Type B pancreatic cell (in vitro differentiated cells): ENCODE measurements around the gene SEMA7A. TPM values are rescaled to one million over a fixed set of nuclear protein-coding genes. Genes with fewer than 3 reads are reported as not detected.

Source experiments
- DNase-seq: peaks from one replicate; pipeline ENCODE4 v3.0.0; 2021; ENCODE audit warnings: mixed read lengths; ENCODE audit not compliant: unreplicated experiment; ENCODE audit errors: extremely low spot score
- H3K27ac Mint-ChIP-seq: 2 replicates; pipeline ENCODE4 v1.8.0; 2021; ENCODE audit warnings: mild to moderate bottlenecking, mixed read lengths
- H3K27me3 Mint-ChIP-seq: 2 replicates; pipeline ENCODE4 v1.8.0; 2021; ENCODE audit warnings: mixed read lengths
- H3K36me3 Mint-ChIP-seq: 2 replicates; pipeline ENCODE4 v1.8.0; 2021; ENCODE audit warnings: mixed read lengths
- H3K4me1 Mint-ChIP-seq: one replicate; pipeline ENCODE4 v1.8.0; 2021; ENCODE audit warnings: mixed read lengths; ENCODE audit not compliant: unreplicated experiment
- H3K4me3 Mint-ChIP-seq: 2 replicates; pipeline ENCODE4 v1.8.0; 2021; ENCODE audit warnings: mild to moderate bottlenecking, mixed read lengths
- H3K9me3 Mint-ChIP-seq: 2 replicates; pipeline ENCODE4 v1.8.0; 2021; ENCODE audit warnings: mixed read lengths
- total RNA-seq: library from RNA; stranded (reverse); gene quantifications from 2 replicates; pipeline ENCODE4 v1.2.1, GENCODE V29; 2021; ENCODE audit warnings: low replicate concordance
- TF ChIP-seq, protein P1 (sequence below): fragments of 200-600 bp; sonication (generic); conservative IDR thresholded peaks from 2 replicates; pipeline ENCODE4 v1.5.0; 2021; ENCODE audit warnings: antibody characterized with exemption, mild to moderate bottlenecking

Gene SEMA7A
- total RNA-seq, 1 donor from 2014 or later: 6.3 TPM

DNA sequence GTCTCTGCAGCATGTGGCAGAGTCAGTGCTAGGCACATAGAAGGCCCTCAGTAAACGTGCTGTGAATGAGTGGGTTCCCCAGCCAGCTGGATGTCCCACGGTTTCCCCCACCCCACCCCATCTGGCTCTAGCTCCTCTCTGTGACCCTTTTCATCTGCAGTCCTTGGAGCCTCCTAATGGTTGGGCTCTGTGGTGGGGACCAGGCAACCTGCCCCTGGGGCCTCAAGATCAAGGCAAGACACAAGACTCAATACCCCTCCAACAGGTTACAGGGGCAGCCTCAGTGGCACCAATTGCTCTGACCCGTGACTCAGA lies 49.2 kb downstream of the SEMA7A start:
- no peaks in the 10 kb centered on the region for H3K27me3 Mint-ChIP-seq
- DNase-seq: no peak
- H3K4me1 Mint-ChIP-seq: peaks cover 20% of the 10 kb centered on the region
- H3K9me3 Mint-ChIP-seq: no peaks in the 10 kb centered on the region
- H3K4me3 Mint-ChIP-seq: no peak overlapping the region
- no peaks in the 10 kb centered on the region for H3K36me3 Mint-ChIP-seq
- TF ChIP-seq, protein P1, sequence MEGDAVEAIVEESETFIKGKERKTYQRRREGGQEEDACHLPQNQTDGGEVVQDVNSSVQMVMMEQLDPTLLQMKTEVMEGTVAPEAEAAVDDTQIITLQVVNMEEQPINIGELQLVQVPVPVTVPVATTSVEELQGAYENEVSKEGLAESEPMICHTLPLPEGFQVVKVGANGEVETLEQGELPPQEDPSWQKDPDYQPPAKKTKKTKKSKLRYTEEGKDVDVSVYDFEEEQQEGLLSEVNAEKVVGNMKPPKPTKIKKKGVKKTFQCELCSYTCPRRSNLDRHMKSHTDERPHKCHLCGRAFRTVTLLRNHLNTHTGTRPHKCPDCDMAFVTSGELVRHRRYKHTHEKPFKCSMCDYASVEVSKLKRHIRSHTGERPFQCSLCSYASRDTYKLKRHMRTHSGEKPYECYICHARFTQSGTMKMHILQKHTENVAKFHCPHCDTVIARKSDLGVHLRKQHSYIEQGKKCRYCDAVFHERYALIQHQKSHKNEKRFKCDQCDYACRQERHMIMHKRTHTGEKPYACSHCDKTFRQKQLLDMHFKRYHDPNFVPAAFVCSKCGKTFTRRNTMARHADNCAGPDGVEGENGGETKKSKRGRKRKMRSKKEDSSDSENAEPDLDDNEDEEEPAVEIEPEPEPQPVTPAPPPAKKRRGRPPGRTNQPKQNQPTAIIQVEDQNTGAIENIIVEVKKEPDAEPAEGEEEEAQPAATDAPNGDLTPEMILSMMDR: no peak
- peak overlapping the region; percentile 43 for H3K27ac Mint-ChIP-seq

DNA sequence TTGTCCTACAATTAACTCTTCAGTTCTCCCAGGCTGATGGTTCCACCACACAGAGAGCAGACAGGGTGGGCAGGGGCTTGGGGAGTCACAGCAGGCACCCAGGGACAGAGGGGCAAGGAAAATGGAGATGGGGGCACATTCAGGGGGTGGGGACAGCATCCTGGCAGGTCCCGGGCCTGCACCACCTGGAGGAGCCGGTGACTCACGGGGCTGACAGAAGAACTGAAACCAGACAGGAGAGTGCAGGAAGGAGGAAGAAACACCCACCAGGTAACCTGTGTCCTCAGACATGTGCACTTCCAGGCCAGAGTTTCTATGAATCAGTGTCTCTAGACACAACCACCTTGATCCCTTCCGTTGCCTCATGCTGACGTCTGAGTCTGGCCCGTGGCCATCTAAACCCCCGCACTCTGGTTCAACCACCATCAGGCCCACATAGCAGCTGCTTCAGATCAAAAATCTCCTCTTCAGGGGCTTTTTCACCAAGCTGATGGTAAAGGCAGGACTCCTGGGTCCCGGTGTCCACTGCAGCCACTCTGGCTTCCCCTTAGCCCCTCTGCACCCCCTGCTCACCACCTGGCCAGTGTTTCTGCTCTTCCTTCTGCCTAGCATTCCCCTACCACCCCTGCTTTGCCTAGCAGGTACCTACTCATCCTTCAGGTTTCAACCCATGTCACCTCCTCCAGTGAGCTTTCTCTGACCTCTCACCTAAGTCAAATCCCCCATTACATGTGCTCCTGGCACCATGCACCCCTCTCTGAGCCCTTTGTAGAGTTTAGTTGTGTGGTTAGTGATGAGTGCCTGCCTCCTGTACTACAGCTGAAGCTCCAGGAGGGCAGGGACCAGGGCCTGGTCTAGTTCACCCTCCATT lies 49.8 kb downstream of the SEMA7A start:
- Mint-ChIP-seq H3K27me3 (no peaks in the 10 kb centered on the region), H3K36me3 (no peaks in the 10 kb centered on the region), H3K27ac (peak overlapping the region; percentile 69)

DNA sequence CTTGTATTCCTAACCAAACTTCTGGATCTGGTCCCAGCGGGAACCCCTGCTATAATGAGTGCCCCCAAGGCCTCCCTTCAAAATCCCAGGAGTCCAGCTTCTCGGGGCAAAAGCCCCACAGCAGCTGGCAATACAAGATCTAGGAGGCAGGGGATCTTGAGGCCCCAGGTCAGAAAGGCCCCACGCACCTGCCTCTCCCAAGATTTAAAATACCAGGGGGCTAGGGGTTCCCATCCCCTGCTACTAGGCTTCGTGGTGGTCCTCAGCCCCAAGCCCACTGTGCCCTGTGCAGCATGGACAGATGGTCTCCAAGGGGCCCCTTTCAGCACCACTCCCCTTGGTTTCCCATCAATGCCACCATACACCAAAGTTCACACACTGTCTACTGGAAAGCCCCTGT lies 50.5 kb downstream of the SEMA7A start:
- Mint-ChIP-seq H3K4me1 (peaks cover 15% of the 10 kb centered on the region), H3K4me3 (no peak overlapping the region), H3K27me3 (no peaks in the 10 kb centered on the region), H3K27ac (peak overlapping the region; percentile 69), H3K9me3 (no peaks in the 10 kb centered on the region), H3K36me3 (no peaks in the 10 kb centered on the region)
- TF ChIP-seq, protein P1: no peak
- DNase-seq: no peak

More for the DNA sequence above, 49.8 kb downstream of the SEMA7A start:
- no peaks in the 10 kb centered on the region for H3K9me3 Mint-ChIP-seq
- H3K4me3 Mint-ChIP-seq: no peak overlapping the region
- peaks cover 16% of the 10 kb centered on the region for H3K4me1 Mint-ChIP-seq
- TF ChIP-seq, protein P1: no peak
- DNase-seq: no peak

DNA sequence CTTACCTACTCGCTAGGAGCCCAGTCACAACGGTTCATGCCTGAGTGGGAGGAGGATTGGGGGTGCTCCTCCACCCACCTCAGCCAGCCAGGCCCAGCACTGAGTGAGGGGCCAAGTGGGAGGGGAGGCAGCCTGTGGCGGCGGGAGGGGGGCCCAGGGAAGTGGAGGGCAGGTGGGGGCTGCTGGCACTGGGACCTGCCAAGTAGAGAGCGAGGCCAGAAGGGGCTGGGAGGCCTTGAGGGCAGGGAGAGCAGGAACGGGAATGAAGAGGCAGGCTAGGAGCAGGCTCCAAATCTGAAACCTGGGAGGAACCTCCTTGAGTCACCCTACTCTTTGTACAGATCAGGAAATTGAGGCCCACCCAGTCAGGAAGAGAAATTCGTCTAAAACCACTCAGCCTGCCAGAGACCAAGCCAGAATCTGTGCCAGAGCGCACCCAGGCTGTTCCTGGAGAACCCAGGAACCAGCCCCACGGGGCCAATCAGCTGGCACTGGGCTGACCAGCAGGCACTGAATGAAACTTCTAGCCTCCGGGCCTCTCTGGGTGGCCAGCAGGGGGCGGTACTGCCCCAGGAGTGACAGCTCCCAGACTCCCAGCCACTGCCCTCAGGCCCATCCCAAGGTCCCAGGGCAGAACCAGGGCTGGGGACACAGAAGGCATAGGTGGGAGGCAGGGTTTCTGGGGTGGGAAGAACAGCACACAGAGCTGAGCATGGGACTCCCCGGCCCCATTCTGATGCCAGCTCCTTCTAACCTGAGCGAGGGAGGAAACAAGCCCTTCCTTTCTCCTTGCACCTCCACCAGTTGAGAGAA lies 51.5 kb downstream of the SEMA7A start:
- H3K9me3 Mint-ChIP-seq: no peaks in the 10 kb centered on the region
- DNase-seq: peak; percentile 86
- H3K4me3 Mint-ChIP-seq: no peak overlapping the region
- TF ChIP-seq, protein P1: peak; percentile 99
- peaks cover 15% of the 10 kb centered on the region for H3K4me1 Mint-ChIP-seq
- no peaks in the 10 kb centered on the region for H3K36me3 Mint-ChIP-seq
- H3K27me3 Mint-ChIP-seq: no peaks in the 10 kb centered on the region
- H3K27ac Mint-ChIP-seq: peak overlapping the region; percentile 87

DNA sequence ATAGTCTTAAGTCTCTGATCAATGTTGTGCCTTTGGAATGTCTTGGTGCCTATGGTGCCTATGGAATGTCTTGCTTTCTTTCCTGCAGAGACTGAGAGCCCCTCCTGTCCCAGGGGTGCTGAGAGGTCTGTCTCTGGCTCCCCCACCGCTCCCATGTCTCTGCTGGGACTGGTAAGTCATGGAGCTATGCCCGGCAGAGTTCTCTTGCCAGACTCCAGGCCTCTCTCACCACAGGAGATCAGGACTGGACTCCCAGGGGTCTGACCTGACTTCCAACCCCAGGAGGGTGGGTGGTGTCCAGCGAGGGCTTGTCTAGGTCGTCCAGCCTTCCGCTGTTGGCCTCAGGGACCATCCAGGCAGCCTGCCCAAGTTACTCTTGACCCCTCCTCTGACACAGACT lies 52.3 kb downstream of the SEMA7A start:
- peak overlapping the region; percentile 87 for H3K27ac Mint-ChIP-seq
- H3K4me3 Mint-ChIP-seq: no peak overlapping the region
- TF ChIP-seq, protein P1: no peak
- peaks cover 15% of the 10 kb centered on the region for H3K4me1 Mint-ChIP-seq
- H3K9me3 Mint-ChIP-seq: no peaks in the 10 kb centered on the region
- H3K36me3 Mint-ChIP-seq: no peaks in the 10 kb centered on the region
- no peak for DNase-seq
- no peaks in the 10 kb centered on the region for H3K27me3 Mint-ChIP-seq
